ENCODE data around the gene DPF3.

The DPF3 gene

DNA sequence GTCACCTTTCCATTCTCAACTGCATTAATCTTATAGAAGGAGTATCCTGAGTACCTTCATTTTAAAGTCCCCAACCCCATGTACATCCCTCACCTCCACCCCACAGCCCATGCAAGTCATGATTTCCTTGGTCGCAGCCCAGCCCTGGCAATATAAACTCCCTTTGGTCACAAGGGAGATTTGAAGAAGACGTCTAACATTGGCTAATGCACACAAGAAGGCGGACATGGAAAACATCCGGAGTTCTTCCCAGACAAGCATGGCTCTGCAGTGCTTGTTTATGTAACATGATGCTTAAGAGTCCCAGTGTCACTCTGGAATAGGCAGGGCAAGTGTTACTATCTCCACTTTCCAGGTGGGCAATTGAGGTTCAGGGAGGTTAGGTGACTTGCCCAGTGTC is 277.6 kb downstream of the DPF3 start:
- no peak for DNase-seq (ENCODE audit: extremely low spot score)
- TF ChIP-seq, protein P1, sequence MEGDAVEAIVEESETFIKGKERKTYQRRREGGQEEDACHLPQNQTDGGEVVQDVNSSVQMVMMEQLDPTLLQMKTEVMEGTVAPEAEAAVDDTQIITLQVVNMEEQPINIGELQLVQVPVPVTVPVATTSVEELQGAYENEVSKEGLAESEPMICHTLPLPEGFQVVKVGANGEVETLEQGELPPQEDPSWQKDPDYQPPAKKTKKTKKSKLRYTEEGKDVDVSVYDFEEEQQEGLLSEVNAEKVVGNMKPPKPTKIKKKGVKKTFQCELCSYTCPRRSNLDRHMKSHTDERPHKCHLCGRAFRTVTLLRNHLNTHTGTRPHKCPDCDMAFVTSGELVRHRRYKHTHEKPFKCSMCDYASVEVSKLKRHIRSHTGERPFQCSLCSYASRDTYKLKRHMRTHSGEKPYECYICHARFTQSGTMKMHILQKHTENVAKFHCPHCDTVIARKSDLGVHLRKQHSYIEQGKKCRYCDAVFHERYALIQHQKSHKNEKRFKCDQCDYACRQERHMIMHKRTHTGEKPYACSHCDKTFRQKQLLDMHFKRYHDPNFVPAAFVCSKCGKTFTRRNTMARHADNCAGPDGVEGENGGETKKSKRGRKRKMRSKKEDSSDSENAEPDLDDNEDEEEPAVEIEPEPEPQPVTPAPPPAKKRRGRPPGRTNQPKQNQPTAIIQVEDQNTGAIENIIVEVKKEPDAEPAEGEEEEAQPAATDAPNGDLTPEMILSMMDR (IDR thresholded peaks at IDR 0.05; ENCODE audit: control extremely low read depth, extremely low read depth, low read depth, missing control alignments) = no peak
- POLR2A ChIA-PET = no interaction called here
- CTCF ChIA-PET = no interaction called here

DNA sequence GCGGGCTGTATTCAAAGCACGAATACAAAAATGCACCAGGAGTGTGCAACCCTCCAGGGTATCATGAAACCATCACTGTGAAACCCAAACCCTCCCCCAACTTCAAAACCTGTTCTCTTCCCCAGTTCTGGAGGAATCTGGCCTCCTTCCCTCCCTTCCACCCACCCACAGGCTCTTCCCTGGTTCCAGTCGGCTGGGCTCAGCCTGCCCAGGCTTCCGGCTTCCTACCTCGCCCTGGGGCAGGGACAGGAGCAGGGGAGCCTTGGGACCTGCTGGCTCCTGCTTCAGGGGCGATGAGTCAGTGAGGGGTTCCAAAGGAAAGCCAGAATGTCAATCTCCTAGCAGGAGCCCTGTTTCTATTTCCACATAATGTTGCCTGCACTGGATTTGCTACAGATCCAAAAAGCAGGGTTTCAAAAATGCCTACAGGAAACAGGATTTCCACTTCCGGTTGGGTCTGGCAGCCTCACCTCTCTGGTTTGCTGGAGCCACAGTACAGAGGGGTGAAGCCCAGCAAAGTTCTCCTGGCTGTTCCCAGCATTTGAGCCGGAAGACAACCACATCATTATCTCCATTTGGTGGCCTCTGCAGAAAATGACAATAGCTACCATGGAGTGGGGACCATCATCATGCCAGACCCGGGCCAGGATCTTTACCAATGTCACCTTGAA is 278.3 kb downstream of the DPF3 start:
- no peak for DNase-seq (ENCODE audit: extremely low spot score)
- TF ChIP-seq, protein P1 (IDR thresholded peaks at IDR 0.05; ENCODE audit: control extremely low read depth, extremely low read depth, low read depth, missing control alignments) = no peak
- ChIA-PET POLR2A (no interaction called here), CTCF (no interaction called here)

DNA sequence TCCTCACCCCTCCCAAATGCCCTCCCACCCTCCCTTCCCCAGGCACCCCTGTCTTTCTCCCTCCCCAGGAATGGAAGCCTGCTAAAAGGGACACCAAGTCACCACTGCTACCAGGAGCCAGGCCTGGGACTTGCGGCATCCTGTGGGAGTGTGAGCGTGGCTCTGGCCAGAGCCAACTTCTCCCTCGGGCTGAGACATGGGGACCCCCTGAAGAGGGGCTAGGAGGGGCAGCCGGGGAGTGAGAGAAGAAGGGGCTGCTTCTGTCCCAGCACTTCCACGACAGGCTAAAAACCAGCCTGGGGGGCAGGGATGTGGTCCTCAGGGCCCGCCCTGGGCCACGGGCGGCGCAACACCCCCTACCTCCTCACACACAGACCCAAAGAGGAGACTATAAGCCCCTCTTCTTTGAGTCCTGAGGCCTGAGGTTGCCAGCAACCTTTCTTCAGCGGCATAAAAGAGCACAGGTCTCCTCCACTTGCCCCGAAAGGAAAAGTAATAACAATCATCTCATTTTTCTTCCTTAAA is 278.9 kb downstream of the DPF3 start:
- ChIA-PET POLR2A (no interaction called here), CTCF (no interaction called here)
- no peak for DNase-seq (ENCODE audit: extremely low spot score)
- TF ChIP-seq, protein P1 (IDR thresholded peaks at IDR 0.05; ENCODE audit: control extremely low read depth, extremely low read depth, low read depth, missing control alignments) = no peak

DNA sequence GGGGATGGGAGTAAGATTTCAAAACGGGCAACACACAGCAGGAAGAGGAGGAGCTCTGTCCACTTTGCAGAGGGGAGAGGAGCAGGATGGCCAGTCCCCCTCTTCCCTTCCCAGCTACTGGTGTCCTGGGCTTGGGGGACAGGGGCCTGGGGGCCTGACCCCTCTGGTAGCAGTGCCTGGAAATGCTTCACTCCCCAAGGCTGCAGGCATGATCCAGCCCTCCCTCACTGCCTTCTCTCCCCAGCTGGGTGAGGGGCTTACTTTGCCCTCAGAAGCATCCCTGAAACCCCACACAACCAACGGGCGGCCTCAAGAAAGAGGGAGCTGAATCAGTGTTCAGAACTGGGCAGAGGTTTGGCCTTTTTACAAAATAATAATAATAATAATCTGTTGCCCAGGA is 279.5 kb downstream of the DPF3 start:
- TF ChIP-seq, protein P1 (IDR thresholded peaks at IDR 0.05; ENCODE audit: control extremely low read depth, extremely low read depth, low read depth, missing control alignments) = no peak
- ChIA-PET CTCF (no interaction called here), POLR2A (no interaction called here)
- DNase-seq (ENCODE audit: extremely low spot score) = no peak

DNA sequence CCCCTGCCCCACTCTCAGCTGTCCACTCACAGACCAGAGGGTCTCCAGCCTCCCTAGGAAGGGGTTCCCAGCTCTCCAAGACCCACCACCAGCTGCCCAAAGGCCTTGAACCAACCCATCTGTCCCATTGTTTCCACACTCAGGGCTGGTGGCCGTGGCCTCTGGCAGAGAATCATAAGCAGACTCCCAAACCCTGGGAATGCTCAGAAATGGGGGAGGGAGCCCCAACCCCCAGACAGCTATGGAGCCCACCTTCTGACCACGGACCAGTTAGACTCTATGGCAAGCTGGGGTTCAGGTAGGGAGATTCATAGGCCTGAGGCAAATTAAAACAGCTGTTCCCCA is 280.0 kb downstream of the DPF3 start:
- ChIA-PET CTCF (no interaction called here), POLR2A (no interaction called here)
- TF ChIP-seq, protein P1 (IDR thresholded peaks at IDR 0.05; ENCODE audit: control extremely low read depth, extremely low read depth, low read depth, missing control alignments) = no peak
- no peak for DNase-seq (ENCODE audit: extremely low spot score)

DNA sequence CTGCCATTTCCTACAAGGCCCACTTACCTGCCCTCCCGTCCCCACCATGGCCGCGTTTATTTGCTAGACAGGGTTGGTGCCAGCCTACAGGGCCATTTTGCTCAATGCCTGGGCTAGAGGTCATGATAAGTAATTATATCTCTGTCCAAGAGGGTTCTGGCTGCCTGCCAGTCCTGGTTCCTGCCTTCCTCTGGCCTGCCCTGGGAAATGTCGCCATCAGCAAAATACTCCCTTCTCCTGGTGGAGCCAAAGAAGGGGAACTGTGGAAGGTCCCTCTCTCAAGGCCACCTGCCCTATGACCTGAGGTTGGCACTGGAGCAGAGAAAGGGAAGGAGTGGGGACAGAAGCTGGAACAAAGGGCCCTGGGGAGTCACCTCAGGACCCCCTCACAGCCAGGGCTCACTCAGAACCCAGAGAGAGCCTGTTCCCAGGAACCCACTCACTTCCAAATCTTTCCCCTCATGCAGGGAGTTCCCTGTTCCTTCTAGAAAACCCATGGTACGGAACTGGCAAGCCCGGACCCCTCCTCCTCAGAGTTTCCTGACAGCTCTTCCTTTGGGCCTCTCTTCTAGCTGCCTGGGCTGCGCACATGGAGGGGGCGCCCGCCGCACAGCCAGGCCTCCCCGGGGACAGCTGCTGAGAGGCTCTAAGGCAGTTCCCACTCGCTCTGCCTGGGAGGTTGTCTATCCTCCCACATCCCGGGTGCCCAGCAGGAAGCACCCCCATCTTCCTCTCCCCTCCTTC is 280.5 kb downstream of the DPF3 start:
- POLR2A ChIA-PET = no interaction called here
- no peak for DNase-seq (ENCODE audit: extremely low spot score)
- TF ChIP-seq, protein P1 (IDR thresholded peaks at IDR 0.05; ENCODE audit: control extremely low read depth, extremely low read depth, low read depth, missing control alignments) = no peak
- CTCF ChIA-PET = no interaction called here

Measured in GM10248 (cell line).